Fibroblast of upper back skin (primary cell): ENCODE measurements around the gene CCNYL1.
"Not testable (repeated sequence)": the region's sequence is repeated elsewhere in the genome, so short reads cannot be mapped to it uniquely, and the experiment has no call there.

Experiments used
- DNase-seq: peaks from one replicate; pipeline ENCODE4 v3.0.0-alpha.2; 2013

The CCNYL1 gene

DNA sequence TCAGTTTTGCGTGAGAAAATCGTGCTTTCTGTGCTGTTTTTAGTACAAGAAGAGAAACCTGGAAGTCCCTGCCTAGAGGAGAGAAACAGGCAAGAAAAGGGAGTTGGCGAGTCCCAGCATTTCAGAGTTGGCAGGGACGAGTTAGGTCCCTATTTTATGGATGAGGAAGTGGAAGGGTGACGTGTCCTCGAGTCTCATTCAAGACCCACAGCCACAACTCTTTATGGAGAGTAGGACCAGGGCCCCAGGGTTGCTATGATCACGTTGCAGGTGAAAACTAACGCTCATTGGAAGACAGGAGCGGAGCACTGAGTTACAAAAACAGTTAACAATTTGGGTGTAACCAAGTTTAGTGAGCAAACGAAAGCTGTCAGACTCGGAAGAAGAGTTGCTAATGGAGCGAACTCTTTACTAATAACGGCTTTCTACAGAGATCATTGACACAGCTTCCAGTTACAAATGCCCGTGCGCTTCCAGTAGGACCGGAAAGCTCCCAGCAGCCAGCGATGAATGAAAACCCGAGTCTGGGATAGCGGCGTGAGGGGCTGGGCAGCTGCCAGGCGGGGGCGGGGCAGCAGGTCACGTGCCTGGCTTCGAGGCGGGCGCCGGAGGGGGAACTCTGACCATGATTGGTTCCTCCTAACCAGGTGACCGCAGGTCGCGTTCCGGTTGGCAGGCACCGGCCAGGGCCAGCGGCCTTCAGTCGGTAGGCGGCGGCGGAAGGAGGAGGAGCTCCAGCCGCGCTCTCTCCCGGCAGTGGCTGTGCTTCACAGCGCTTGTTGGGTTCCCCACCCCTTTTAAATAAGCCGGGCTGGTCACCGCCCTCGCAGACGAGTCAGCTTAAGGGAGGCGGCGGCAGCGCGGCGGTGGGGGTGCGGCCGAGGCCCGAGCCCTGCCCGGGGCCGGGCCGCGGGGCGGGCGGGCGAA lies at the start of gene CCNYL1:
Gene CCNYL1 (plus strand): TSS at position 827 of the 927 bp plus-strand sequence. CDS start 257 bp downstream, outside the sequence.
- DNase-seq = peak; percentile 99

- no peak for DNase-seq
These were observed 49.2 kb upstream of the CCNYL1 start for GRCh38 chr2:207662203-207662602.

DNA sequence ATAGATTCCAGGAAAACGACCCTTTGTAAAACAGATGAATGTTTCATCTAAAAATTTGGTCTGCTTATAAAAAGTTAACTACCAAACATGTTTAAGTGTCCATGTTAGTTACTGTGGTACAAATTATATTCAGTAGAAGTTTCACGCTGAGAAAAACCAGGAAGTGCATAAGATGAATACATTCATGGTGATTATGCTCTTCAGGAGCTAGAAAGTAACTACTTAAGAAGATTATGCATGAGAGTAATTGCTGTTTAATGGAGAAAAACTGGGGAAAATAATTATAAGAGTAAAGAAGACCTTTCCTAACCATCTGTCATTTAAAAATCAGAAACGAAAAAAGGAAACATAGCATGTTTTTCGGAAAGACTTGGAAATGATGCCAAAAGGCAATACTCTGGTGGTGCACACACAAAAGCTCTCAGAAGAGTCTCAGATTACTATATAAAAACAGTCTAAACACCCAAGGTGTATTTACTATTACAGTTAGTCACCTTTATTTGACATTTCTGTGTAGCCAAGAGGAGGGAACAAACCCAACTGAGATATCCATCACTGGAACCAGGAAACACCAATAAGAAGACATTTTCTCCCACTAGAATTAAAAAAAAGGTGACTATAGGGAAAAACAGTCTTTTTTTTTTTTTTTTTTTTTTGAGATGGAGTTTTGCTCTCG lies 47.4 kb upstream of the CCNYL1 start:
- no peak for DNase-seq

- no peak for DNase-seq
These were observed 40.6 kb upstream of the CCNYL1 start for GRCh38 chr2:207670887-207671286.

GRCh38 chr2:207673431-207673830 lies 38.0 kb upstream of the CCNYL1 start:
- DNase-seq = no peak

GRCh38 chr2:207674266-207674774 lies 37.1 kb upstream of the CCNYL1 start:
- DNase-seq = no peak

DNA sequence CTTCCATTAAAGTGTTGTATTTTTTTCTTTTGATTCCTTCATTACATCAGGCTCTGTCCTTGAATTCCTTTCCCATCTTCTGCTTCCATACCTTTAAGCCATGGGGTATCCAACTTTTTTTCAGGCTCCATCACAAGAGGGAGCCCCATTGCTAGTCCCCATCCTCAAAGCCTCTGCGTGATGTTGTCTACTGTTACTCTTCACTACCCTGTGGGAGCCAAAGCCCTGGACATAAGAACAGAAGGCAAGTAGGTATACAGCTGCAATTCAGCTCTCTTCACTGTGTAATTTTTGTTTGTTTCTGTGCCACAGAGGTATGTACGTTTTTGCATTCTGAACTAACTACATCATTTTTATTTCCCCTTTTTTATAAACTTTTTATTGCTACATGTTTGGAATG lies 36.6 kb upstream of the CCNYL1 start:
- DNase-seq = no peak

- DNase-seq = peak; percentile 84
These were observed 34.5 kb upstream of the CCNYL1 start for GRCh38 chr2:207676827-207677354.

- no peak for DNase-seq
These were observed 30.0 kb upstream of the CCNYL1 start for GRCh38 chr2:207681431-207681830.

GRCh38 chr2:207682557-207682956 lies 28.9 kb upstream of the CCNYL1 start:
- DNase-seq = no peak

- no peak for DNase-seq
These were observed 28.0 kb upstream of the CCNYL1 start for GRCh38 chr2:207683438-207683837.

GRCh38 chr2:207683879-207684627 lies 27.4 kb upstream of the CCNYL1 start:
- DNase-seq = peak; percentile 74

- no peak for DNase-seq
These were observed 24.6 kb upstream of the CCNYL1 start for GRCh38 chr2:207686812-207687211.

- DNase-seq = no peak
These were observed 22.8 kb upstream of the CCNYL1 start for GRCh38 chr2:207688597-207688996.

DNA sequence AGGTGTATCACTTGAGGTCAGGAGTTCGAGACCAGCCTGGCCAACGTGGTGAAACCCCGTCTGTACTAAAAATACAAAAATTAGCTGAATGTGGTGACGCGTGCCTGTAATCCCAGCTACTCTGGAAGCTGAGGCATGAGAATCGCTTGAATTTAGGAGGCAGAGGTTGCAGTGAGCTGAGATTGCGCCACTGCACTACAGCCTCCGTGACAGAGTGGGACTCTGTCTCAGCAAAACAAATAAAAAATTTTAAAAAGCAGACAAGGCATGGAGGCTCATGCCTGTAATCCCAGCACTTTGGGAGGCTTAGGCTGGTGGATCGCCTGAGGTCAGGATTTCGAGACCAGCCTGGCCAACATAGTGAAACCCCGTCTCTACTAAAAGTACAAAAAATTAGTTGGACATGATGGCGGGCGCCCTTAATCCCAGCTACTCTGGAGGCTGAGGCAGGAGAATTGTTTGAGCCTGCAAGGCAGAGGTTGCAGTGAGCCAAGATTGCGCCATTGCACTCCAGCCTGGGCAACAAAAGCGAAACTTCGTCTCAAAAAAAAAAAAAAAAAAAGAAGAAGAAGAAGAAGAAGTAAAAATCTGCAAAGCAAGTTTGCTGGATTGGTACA lies 20.5 kb upstream of the CCNYL1 start:
- not testable (repeated sequence) for DNase-seq

- DNase-seq = peak; percentile 10
These were observed 19.0 kb upstream of the CCNYL1 start for GRCh38 chr2:207692206-207693065.

- DNase-seq = no peak
These were observed 17.7 kb upstream of the CCNYL1 start for GRCh38 chr2:207693641-207694249.

- DNase-seq = peak; percentile 16
These were observed 16.6 kb upstream of the CCNYL1 start for GRCh38 chr2:207694811-207695281.

DNA sequence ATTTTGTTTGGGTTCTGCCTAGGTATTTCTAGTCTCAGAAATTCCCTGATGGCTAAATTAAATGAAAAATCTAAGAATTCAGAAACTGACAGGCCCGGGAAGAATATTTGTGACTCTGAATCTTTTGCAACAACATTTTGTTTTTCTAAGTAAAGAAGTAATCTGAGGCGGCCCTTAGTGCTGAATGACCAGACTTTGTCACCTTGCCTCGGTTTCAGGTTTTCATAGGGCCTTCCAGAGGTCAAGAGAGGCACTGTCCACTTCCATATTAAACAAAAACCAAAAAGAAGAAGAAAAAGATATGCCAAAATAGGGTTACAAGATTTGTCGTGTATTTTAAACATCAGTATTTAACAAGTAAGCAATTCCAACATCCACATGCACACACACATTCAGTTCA lies 16.1 kb upstream of the CCNYL1 start:
- DNase-seq = no peak

- DNase-seq = not testable (repeated sequence)
These were observed 14.5 kb upstream of the CCNYL1 start for GRCh38 chr2:207696911-207697310.

- peak; percentile 10 for DNase-seq
These were observed 14.0 kb upstream of the CCNYL1 start for GRCh38 chr2:207697411-207697810.
